OCI-LY1 (cell line): Measurements from ENCODE around the gene TARS1.

Experiments
- H2AFZ ChIP-seq: fragments of 200-600 bp; sonication (generic), shearing (Covaris generic); 2 replicates; pipeline ENCODE4 v1.6.0; 2014; ENCODE audit warnings: antibody characterized with exemption, mild to moderate bottlenecking, low read length
- H3F3A ChIP-seq: fragments of 200-600 bp; sonication (generic), shearing (Covaris generic); 2 replicates; pipeline ENCODE4 v1.6.0; 2014; ENCODE audit warnings: mild to moderate bottlenecking, antibody characterized with exemption, low read length, moderate library complexity; ENCODE audit not compliant: insufficient read depth
- H3K27ac ChIP-seq: fragments of 200-600 bp; sonication (generic); 2 replicates; pipeline ENCODE4 v1.5.1; 2014; ENCODE audit warnings: low read length, mixed run types, mild to moderate bottlenecking, low read depth; ENCODE audit not compliant: poor library complexity, severe bottlenecking
- H3K27me3 ChIP-seq: fragments of 200-600 bp; sonication (generic); 2 replicates; pipeline ENCODE4 v1.6.0; 2014; ENCODE audit warnings: antibody characterized with exemption, mild to moderate bottlenecking, low read length, moderate library complexity; ENCODE audit not compliant: insufficient read depth
- H3K36me3 ChIP-seq: fragments of 200-600 bp; sonication (generic); 2 replicates; pipeline ENCODE4 v1.6.1; 2014; ENCODE audit warnings: mild to moderate bottlenecking, antibody characterized with exemption, low read length, moderate library complexity, mixed read lengths; ENCODE audit not compliant: insufficient read depth
- H3K4me1 ChIP-seq: fragments of 200-600 bp; sonication (generic); 2 replicates; pipeline ENCODE4 v1.5.1; 2014; ENCODE audit warnings: mild to moderate bottlenecking, low read length, moderate library complexity; ENCODE audit not compliant: insufficient read depth, severe bottlenecking
- H3K4me2 ChIP-seq: fragments of 200-600 bp; sonication (generic), shearing (Covaris generic); 2 replicates; pipeline ENCODE4 v1.6.1; 2014; ENCODE audit warnings: low read length
- H3K4me3 ChIP-seq: fragments of 200-600 bp; sonication (generic); 2 replicates; pipeline ENCODE4 v1.5.1; 2014; ENCODE audit warnings: low read length, low read depth, mild to moderate bottlenecking, mixed read lengths; ENCODE audit not compliant: poor library complexity, severe bottlenecking
- H3K79me2 ChIP-seq: fragments of 200-600 bp; shearing (Covaris generic); 2 replicates; pipeline ENCODE4 v1.6.1; 2016; ENCODE audit warnings: mixed run types, low read length, mixed read lengths; ENCODE audit not compliant: insufficient read depth
- H3K9ac ChIP-seq: fragments of 200-600 bp; sonication (generic), shearing (Covaris generic); 2 replicates; pipeline ENCODE4 v1.6.1; 2014; ENCODE audit warnings: mild to moderate bottlenecking, low read length, mixed read lengths
- H3K9me2 ChIP-seq: fragments of 200-600 bp; sonication (generic), shearing (Covaris generic); 2 replicates; pipeline ENCODE4 v1.6.1; 2014; ENCODE audit warnings: low read depth, mild to moderate bottlenecking, low read length, mixed read lengths
- H3K9me3 ChIP-seq: fragments of 200-600 bp; shearing (Covaris generic); 2 replicates; pipeline ENCODE4 v1.6.1; 2014; ENCODE audit warnings: low read length, mixed read lengths
- H4K20me1 ChIP-seq: fragments of 200-600 bp; sonication (generic), shearing (Covaris generic); 2 replicates; pipeline ENCODE4 v1.6.0; 2016; ENCODE audit warnings: mild to moderate bottlenecking, low read length; ENCODE audit not compliant: insufficient read depth
- CTCF ChIP-seq: fragments of 200-600 bp; sonication (generic), shearing (Covaris generic); IDR thresholded peaks from 2 replicates; pipeline ENCODE4 v1.5.1; 2017; ENCODE audit warnings: mild to moderate bottlenecking, antibody characterized with exemption, low read length, moderate library complexity, mixed read lengths
- EZH2 ChIP-seq: fragments of 200-600 bp; sonication (generic), shearing (Covaris generic); IDR thresholded peaks from 2 replicates; pipeline ENCODE4 v1.8.0; 2017; ENCODE audit warnings: borderline replicate concordance, mixed run types, mild to moderate bottlenecking, antibody characterized with exemption, low read length, moderate library complexity, mixed read lengths

Gene TARS1

GRCh38 chr5:33409435-33410170 lies 31.2 kb upstream of the TARS1 start:
- Histone ChIP-seq H3K9me3 (no peaks in the 10 kb centered on the region), H3K27me3 (no peaks in the 10 kb centered on the region), H4K20me1 (no peaks in the 10 kb centered on the region), H3K9ac (no peak overlapping the region), H3K4me3 (no peak overlapping the region), H3K9me2 (no peaks in the 10 kb centered on the region), H3K79me2 (no peaks in the 10 kb centered on the region), H3K36me3 (no peaks in the 10 kb centered on the region), H2AFZ (no peak overlapping the region), H3K4me2 (no peak overlapping the region), H3K27ac (no peak overlapping the region), H3K4me1 (no peaks in the 10 kb centered on the region), H3F3A (no peaks in the 10 kb centered on the region)
- TF ChIP-seq EZH2 (no peak), CTCF (no peak)

GRCh38 chr5:33410221-33410620 lies 30.5 kb upstream of the TARS1 start:
- no peak for TF ChIP-seq EZH2
- TF ChIP-seq CTCF, result no peak
- H3K36me3 ChIP-seq, result no peaks in the 10 kb centered on the region

GRCh38 chr5:33411498-33411897 lies 29.3 kb upstream of the TARS1 start:
- Histone ChIP-seq H3K4me3 (no peak overlapping the region), H3K36me3 (no peaks in the 10 kb centered on the region), H3K4me1 (no peaks in the 10 kb centered on the region), H3K9me3 (no peaks in the 10 kb centered on the region), H3K27ac (no peak overlapping the region), H3K4me2 (no peak overlapping the region), H3K9ac (no peak overlapping the region), H3K9me2 (no peaks in the 10 kb centered on the region), H4K20me1 (no peaks in the 10 kb centered on the region), H3F3A (no peaks in the 10 kb centered on the region), H3K79me2 (no peaks in the 10 kb centered on the region), H2AFZ (no peak overlapping the region), H3K27me3 (no peaks in the 10 kb centered on the region)
- TF ChIP-seq EZH2, result no peak
- no peak for TF ChIP-seq CTCF

More at GRCh38 chr5:33410221-33410620, 30.5 kb upstream of the TARS1 start:
- Histone ChIP-seq H3K9ac (no peak overlapping the region), H3K27ac (no peak overlapping the region), H3K4me3 (no peak overlapping the region), H3F3A (no peaks in the 10 kb centered on the region), H3K79me2 (no peaks in the 10 kb centered on the region), H2AFZ (no peak overlapping the region), H3K9me2 (no peaks in the 10 kb centered on the region), H4K20me1 (no peaks in the 10 kb centered on the region), H3K4me1 (no peaks in the 10 kb centered on the region), H3K9me3 (no peaks in the 10 kb centered on the region), H3K4me2 (no peak overlapping the region), H3K27me3 (no peaks in the 10 kb centered on the region)
